Gastroesophageal sphincter (tissue), 3 donors: Measurements from ENCODE around the gene RELT.

Source experiments
- CTCF ChIP-seq, 4 experiments: fragments of 200-600 bp in 2 of 4; fragments of 450-650 bp in 2 of 4; sonication (generic) in 1 of 4; IDR thresholded peaks; one replicate each; pipeline ENCODE4 v1.5.1; 2017 to 2019; ENCODE audit warnings: antibody characterized with exemption in 4 of 4, mild to moderate bottlenecking in 2 of 4, moderate library complexity in 2 of 4
- POLR2A ChIP-seq, 2 donors: fragments of 450-650 bp; IDR thresholded peaks; one replicate each; pipeline ENCODE4 v1.6.1; 2017; ENCODE audit warnings: antibody characterized with exemption in 2 of 2, mild to moderate bottlenecking in 2 of 2, moderate library complexity in 1 of 2

GRCh38 chr11:73389916-73390315, 13.7 kb downstream of the RELT start:
- TF ChIP-seq CTCF (IDR thresholded peaks at IDR 0.05) (no peak), POLR2A (IDR thresholded peaks at IDR 0.05) (no peak)
